DMS 273 (cell line): ENCODE measurements around the gene RNF224.
"Not testable (repeated sequence)": the region's sequence is repeated elsewhere in the genome, so short reads cannot be mapped to it uniquely, and the experiment has no call there.

ENCODE experiments used
- DNase-seq: peaks from one replicate; lab custom pipeline; 2025; ENCODE audit not compliant: unreplicated experiment; lab: John Stamatoyannopoulos, UW

The RNF224 gene

DNA sequence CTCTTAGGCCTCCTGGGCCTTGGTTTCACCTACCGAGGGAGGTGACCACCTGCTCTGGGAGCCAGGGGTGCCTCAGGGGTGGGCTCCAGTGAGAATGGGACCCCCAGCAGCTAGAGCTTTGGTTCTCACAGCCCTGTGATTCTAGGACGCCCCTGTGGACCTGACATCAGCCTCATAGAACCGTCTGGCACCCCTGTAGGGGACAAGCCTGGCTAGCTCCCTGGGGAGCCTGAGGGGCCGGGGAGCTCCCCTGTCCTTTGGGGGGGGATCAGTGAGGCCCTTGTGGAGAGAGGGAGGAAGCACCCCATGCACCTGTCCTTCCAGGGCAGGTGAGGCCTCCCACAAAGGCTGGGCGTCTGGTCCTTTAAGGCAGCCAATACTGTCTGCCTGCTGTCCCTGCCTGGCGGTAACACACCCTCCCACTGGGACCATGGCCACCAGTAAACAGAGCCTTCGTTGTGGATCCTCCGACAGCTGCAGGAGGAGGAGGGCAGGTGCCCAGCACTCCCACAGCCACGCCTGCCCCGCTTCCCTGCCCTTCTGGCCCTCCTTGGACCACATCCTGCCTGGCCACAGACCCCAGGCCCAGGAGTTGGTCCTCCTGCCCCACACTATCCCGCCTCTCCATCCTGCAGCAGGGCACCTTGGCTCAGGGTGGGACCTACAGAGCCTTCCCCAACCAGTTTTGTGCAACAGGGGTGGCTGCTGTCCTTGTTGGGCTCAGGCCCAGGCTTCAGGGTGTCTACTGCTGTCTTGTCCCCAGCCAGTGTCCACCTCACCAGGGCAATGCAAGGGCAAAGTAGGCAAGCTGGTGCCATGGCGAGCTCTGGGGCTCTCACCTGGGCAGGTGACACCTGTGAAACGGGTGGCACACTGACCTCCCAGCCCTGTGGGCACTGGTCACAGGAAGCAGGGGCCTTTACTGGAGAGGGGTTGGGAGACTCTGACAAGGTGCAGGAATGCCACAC is 10.7 kb downstream of the RNF224 start:
- DNase-seq, result peak; percentile 69

DNA sequence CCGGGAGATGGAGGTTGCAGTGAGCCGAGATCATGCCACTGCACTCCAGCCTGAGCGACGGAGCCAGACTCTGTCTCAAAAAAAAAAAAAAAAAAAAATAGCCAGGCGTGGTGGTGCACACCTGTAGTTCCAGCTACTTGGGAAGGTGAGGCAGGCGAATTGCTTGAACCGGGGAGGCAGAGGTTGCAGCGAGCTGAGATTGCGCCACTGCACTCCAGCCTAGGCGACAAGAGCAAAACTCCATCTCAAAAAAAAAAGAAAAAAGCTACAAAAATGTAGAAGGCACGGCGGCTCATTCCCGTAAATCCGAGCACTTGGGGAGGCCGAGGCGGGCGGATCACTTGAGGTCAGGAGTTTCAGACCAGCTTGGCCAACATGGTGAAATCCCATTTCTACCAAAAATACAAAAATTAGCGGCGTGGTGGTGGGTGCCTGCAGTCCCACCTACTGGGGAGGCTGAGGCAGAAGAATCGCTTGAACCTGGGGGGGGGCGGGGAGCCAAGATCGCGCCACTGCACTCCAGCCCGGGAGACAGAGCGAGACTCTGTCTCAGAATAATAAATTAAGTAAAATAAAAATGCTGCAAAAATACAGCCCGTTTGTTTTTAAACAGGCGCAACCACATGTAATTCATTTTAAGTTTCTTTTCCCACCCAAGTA is 12.4 kb downstream of the RNF224 start:
- not testable (repeated sequence) for DNase-seq

DNA sequence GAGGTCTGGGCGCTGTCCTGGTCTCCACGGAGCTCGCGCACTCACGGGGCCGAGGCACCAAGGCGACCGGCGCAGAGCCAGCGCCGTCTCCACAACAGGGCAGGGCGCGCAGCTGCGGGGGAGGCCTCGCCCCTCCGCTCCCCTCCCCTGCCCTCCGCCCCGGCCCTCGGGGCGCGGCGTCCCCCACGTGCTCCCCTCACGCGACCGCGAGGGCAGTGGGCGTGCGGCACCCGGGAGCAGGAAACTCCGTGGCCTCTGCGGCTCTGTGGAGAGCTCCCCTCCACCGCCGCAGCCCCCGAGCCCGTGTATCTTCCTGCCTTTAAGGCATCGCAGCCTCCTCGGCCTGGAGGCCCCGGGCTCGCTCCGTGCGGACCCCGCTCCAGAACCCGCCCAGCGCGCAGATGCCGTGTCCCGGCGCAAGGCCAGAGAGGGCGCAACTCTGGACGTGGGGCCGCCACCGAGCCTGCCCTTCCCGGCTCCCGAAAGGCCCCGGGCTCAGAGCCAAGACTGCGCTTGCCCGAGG is 13.1 kb downstream of the RNF224 start:
- peak; percentile 86 for DNase-seq

DNA sequence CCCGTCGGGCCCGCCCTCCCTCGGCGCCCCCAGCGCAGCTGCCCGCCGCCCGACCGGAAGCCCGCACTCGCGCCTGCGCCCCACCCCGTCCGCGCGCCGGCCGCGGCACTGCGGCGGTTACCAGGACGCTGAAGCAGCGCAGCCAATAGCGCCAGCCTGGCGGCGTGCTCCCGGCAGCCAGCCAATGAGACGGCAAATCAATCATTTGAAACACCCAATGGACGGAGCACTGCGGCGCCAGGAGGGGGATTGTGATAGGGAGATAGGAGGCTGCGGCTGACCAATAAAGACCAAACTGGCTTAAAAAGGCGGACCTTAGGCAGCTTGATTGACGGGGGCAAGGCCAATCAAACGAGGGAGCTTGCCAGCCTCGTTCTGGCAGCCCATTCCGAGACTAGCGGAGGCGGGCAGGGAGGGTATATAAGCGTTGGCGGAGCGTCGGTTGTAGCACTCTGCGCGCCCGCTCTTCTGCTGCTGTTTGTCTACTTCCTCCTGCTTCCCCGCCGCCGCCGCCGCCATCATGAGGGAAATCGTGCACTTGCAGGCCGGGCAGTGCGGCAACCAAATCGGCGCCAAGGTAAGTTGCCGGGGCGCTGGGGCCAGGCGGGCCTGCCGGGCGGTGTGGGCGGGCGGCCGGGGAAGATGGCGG is 13.7 kb downstream of the RNF224 start, which contains the start of gene TUBB4B:
TUBB4B (plus strand) TSS at position 447 of the 649 bp plus-strand sequence; CDS start at position 521, 74 bp downstream.
- peak; percentile 99 for DNase-seq

DNA sequence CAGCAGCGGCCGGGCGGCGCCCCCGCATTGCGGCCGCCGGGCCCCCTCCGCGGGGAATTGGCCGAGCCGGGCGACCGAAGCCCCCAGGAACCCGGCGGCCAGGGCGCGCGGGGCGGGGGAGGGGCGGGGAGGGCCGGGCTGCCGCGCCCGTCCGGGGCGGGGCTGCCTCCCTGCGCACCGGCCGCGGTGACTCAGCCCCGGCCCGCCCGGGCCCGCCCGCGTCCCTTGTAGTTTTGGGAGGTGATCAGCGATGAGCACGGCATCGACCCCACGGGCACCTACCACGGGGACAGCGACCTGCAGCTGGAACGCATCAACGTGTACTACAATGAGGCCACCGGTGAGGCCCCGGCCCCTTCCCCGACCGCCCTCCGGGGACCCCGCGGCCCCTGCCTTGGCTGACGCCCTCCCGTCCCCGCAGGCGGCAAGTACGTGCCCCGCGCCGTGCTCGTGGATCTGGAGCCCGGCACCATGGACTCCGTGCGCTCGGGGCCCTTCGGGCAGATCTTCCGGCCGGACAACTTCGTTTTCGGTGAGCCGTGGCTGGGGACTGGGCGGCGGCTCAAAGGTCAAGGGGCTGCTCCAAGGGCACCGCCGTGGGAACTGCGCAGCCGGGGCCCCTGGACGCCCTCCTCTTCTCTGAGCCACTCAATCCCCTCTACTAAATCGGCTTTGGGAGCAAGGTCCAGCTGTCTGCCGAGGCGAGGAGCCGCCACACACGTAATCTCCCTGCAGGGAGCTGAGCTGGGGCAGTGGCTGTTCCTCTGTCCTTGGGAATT is 14.4 kb downstream of the RNF224 start:
- peak; percentile 64 for DNase-seq

DNA sequence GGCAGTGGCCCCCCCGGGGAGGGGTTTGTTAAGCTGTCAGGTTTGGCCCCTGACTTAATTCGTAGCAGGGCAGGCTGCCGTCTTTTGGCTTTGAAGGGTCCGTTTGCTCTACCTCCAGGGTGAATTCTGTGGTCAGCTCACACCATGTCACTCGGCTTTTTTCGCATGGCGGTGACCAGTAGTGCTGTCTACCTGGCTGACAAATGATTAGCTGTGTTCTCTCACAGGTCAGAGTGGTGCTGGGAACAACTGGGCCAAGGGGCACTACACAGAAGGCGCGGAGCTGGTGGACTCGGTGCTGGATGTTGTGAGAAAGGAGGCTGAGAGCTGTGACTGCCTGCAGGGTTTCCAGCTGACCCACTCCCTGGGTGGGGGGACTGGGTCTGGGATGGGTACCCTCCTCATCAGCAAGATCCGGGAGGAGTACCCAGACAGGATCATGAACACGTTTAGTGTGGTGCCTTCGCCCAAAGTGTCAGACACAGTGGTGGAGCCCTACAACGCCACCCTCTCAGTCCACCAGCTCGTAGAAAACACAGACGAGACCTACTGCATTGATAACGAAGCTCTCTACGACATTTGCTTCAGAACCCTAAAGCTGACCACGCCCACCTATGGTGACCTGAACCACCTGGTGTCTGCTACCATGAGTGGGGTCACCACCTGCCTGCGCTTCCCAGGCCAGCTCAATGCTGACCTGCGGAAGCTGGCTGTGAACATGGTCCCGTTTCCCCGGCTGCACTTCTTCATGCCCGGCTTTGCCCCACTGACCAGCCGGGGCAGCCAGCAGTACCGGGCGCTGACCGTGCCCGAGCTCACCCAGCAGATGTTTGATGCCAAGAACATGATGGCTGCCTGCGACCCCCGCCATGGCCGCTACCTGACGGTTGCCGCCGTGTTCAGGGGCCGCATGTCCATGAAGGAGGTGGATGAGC is 15.2 kb downstream of the RNF224 start:
- DNase-seq, result no peak

DNA sequence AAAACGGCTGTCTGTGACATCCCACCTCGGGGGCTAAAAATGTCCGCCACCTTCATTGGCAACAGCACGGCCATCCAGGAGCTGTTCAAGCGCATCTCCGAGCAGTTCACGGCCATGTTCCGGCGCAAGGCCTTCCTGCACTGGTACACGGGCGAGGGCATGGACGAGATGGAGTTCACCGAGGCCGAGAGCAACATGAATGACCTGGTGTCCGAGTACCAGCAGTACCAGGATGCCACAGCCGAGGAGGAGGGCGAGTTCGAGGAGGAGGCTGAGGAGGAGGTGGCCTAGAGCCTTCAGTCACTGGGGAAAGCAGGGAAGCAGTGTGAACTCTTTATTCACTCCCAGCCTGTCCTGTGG is 15.9 kb downstream of the RNF224 start:
- not testable (repeated sequence) for DNase-seq

DNA sequence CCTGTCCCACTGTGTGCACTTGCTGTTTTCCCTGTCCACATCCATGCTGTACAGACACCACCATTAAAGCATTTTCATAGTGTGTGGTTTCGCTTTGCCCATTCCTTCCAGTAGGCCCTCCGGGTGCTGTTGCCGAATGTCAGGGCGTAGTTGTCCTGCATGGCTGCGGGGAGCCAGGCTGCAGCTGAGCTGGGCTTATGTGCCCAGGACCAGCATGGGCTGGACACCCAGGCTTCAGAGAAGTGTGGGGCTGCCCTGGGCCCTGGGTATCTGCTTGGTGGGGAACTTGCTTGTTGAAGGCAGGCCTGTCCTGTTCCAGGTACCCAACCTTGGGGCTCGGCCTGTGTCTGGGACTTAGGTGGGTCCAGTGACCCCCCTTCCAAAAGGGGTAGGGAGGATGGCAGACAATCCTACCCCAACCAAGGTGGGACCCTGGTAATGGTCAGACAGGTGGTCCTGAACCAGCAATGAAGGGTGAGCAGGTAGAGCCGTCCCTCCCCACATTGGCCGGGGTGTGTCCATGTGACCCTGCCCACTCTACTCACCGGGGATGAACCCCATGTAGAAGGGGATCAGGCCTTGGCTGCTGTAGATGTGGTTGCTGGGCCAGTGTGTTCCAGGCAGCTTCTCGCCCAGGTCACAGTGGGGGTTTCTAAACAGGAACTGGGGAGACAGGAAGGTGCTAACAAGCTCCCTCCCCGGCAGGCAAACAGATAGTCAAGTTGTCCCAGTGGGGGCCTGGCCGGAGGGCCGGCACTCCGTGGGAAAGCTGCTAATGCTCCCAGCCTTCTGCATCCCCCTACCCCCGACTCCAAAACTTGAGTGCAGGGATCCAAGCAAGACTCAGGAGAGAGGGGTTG is 16.6 kb downstream of the RNF224 start:
- DNase-seq, result peak; percentile 62

DNA sequence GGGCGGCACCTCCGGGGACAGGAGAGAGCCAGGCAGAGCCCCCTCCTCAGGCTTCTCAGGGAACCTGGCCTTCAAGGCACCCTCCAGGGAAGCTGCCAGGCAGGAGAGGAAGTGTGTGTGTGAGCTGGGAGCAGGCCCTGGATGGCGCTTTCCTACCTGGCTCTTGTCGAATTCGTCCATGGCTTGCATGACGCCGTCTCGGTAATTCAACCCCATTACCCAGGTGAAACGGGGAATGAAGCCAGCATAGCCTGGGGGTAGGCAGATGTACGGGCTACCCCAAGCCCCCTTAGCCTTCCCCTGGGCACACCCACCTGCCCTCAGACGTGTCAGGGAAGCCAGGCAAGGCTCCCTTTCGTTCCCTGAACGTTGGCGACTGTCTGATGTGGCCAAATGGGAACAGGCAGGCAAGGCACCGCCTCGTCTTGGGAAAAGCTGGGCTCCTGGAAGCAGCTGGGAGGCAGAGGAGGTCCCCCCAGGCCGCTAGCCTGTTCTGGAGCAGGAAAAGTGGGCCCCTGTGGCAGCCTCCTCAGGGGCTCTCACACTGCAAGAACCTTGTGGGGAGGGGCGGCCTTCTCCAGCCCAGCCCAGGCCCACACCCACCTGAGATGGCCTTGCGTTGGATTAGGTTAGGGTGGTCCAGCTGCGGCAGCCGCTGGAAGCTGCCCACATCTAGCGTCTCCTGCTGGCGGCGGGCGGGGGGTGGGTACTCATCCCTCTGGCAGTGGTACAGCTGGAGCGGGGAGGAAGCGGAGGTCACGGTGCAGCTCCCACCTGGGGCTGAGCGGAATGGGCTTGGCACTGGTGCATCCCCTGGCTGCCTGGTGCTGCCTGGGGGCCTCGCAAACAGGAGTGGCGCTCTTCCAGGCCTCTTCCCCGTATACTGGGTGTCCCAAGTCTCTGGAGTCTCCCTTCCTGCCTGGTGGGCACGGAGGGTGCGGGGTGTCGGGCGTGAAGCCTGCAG is 17.5 kb downstream of the RNF224 start:
- peak; percentile 62 for DNase-seq

DNA sequence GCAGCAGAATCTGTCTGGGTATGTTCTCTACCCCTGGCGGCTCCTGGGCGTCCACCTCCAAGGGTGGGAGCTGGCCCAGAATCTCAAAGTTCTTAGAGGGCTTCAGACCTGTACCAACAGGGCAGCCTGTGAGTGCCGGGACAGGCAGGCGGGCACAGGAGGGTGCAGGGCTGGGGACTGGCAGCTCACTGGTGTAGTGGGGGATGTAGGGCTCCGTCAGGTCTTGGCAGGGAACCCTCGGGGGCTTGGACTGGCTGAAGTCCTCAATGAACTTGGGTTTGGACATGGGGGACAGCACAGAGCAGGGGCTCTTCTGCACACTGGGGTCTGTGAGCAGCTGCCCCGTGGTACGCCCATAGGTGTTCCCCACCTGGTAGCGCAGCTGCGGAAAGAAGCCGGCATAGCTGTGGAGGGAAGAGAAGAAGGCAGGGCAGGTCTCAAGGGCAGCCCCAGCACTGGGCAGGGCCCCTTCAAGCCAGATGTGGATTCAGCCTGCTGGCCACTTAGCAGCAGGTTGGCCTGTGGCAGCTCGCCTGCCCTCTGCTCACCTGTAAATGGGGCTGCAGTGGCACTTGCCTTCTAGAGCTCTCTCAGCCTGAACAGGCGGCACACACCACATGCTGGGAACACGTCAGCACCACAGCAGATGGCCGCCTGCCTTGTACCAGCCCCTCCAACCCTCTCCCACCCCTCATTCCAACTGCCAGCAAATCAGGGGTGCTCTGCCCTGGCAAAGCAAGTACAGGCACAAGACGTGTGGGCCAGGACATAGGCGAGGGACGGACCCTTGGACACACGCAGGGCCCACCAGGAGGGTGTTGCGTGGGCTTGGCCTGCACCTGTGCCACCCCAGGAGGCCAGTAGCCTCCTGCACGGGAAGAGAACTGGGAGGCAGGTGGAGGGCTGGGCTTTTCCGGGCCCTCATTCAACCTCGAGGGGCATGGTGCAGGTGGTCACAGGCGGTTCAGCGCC is 18.4 kb downstream of the RNF224 start:
- DNase-seq, result peak; percentile 75

DNA sequence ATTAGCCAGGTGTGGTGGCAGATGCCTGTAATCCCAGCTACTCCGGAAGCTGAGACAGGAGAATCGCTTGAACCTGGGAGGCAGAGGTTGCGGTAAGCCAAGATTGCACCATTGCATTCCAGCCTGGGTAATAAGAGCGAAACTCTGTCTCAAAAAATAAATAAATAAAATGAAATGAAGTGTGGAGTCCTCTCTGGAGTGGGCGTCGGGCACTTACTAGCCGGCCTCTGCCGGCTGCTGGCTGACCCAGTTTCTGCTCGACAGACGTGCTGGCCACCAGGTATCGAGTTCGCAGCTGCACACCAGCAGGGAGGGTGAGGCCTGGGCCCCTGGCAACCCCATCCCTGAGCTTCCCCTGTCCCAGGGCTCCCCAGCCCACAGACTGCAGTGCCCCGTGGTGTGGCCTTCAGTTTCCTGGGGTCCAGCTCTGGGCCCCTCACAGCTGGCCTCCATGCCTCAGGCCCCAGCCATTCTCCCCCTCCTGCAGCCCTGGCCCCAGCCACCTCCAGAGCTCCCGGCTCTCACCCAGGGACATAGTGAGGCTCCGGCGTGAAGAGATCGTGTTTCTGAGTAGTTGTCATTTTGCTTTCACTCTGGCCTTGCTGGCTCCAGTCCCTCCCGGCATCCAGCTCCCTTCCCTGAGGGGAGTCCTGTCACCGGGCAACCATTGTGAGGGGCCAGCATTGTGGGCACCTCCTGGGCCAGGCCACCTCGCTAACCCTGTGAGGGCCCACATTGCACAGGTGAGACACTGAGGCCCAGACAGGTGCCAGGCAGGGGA is 20.0 kb downstream of the RNF224 start:
- no peak for DNase-seq

DNA sequence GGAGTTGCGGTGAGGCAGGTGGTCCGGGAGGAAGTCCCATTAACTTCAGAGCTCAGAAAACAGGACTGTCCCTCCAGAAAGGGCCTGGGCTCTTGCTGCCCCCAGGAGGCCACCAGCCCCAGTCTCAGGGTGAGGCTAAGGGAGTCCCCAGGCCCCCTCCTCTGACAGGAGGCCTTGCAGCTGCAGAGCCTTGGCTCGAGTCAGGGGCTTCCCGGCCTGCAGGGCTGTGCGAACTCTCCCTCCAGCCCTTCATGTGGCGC is 20.5 kb downstream of the RNF224 start:
- DNase-seq, result no peak

DNA sequence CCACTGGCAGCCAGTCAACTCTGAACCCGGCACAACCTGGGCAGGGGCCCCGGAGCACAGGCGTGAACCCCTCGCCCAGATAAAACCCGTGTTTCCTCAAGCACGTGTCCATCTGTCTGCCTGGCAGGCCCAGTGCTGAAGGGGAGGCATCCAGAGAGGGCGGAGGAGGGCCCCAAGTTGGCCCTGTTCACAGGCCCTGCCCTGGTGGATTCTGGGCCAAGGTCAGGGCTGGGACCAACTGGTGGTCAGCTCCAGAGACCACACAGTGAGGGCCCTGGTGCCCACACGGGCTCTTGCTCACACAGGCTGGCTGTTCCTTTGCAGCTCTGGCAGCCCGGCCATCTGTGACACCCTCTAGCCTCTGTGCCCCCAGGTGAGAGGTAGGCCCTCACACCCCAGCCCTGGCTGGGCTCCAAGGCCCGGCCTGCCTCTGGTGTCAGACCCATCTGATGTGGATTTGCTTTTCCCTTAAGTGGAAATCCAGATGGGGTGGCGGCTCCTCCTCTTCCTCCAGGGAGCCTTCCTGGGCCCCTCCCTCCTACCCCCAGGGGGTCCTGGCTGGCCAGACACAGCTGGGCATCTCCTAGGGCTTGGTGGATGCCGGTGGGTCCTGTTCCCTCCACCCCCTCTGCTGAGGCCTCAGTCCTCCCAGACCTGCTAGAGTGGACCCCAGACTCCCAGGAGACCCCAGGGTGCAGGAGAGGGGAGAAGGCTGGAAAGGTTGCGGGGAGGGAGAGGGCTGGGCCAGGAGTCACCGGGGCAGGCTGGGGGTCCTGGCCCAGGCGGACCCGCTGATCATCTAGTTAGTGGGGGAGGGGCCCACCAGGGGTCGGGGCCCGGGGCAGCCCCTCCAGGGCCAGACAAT is 23.3 kb downstream of the RNF224 start:
- DNase-seq, result peak; percentile 71

DNA sequence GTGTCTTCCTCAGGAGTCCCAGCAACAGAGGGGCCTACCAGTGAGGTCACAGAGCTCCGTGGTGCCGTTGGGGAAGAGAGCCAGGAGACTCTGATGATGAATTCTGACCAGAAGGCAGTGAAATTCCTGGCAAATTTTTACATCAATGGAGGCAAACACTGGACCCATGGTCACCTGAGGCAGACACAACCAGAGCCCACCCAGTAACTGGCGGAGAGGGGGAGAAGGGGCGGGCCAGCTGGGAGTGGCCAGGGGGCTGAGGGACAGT is 23.8 kb downstream of the RNF224 start, which contains the start of gene STPG3:
STPG3 (plus strand) TSS at position 93 of the 268 bp plus-strand sequence; CDS start at position 94, 1 bp downstream.
- no peak for DNase-seq
